22Rv1 (cell line): ENCODE measurements around the gene CEP63.

ENCODE experiments used
- H3K27ac ChIP-seq: fragments of 450-650 bp; 2 replicates; pipeline ENCODE4 v1.5.1; 2017
- CTCF ChIP-seq: fragments of 450-650 bp; IDR thresholded peaks from 2 replicates; pipeline ENCODE4 v1.5.1; 2017; ENCODE audit warnings: mild to moderate bottlenecking
- ZFX ChIP-seq: fragments of 450-650 bp; IDR thresholded peaks from 2 replicates; pipeline ENCODE4 v1.6.1; 2017; ENCODE audit warnings: antibody characterized with exemption, borderline replicate concordance

CEP63 gene

GRCh38 chr3:134446800-134447199 lies 39.1 kb upstream of the CEP63 start:
- no peak overlapping the region for H3K27ac ChIP-seq
- TF ChIP-seq CTCF (no peak), ZFX (no peak)

- TF ChIP-seq ZFX (no peak), CTCF (no peak)
- no peak overlapping the region for H3K27ac ChIP-seq
Observed at GRCh38 chr3:134447351-134447750, 38.5 kb upstream of the CEP63 start.

GRCh38 chr3:134448664-134449063 lies 37.2 kb upstream of the CEP63 start:
- TF ChIP-seq CTCF: no peak
- no peak for TF ChIP-seq ZFX
- no peak overlapping the region for H3K27ac ChIP-seq

- H3K27ac ChIP-seq: no peak overlapping the region
- TF ChIP-seq ZFX (no peak), CTCF (peak; percentile 19; the same call in 1 of the 2 replicates)
Observed at GRCh38 chr3:134449277-134449676, 36.6 kb upstream of the CEP63 start.

- H3K27ac ChIP-seq: no peak overlapping the region
- TF ChIP-seq CTCF (no peak), ZFX (no peak)
Observed at GRCh38 chr3:134449951-134450350, 35.9 kb upstream of the CEP63 start.

GRCh38 chr3:134453631-134454030 lies 32.2 kb upstream of the CEP63 start:
- no peak overlapping the region for H3K27ac ChIP-seq
- no peak for TF ChIP-seq CTCF
- no peak for TF ChIP-seq ZFX

- no peak for TF ChIP-seq ZFX
- no peak for TF ChIP-seq CTCF
- H3K27ac ChIP-seq: no peak overlapping the region
Observed at GRCh38 chr3:134457376-134458074, 28.3 kb upstream of the CEP63 start.
